MM.1S (cell line): ENCODE measurements around the gene MED13.

Experiments
- CTCF ChIP-seq: fragments of 300-600 bp; sonication (generic); IDR thresholded peaks from 2 replicates; pipeline ENCODE4 v1.5.1; 2016; ENCODE audit warnings: antibody characterized with exemption, low read length, mixed read lengths
- EZH2 ChIP-seq: fragments of 300-600 bp; sonication (generic); optimal IDR thresholded peaks from 2 replicates; pipeline ENCODE3; 2017; ENCODE audit warnings: low read depth, mild to moderate bottlenecking, antibody characterized with exemption, low read length, mixed read lengths

GRCh38 chr17:61974115-61974514 is 91.0 kb downstream of the MED13 start:
- TF ChIP-seq CTCF (no peak), EZH2 (no peak)
